ENCODE results near the gene GATA5. TPM values are rescaled to one million over a fixed set of nuclear protein-coding genes. Genes with fewer than 3 reads are reported as not detected.

Gene GATA5
- total and polyA plus RNA-seq, 10 donors = 0.02 to 0.19 (median 0.13) TPM; not detected in 7

DNA sequence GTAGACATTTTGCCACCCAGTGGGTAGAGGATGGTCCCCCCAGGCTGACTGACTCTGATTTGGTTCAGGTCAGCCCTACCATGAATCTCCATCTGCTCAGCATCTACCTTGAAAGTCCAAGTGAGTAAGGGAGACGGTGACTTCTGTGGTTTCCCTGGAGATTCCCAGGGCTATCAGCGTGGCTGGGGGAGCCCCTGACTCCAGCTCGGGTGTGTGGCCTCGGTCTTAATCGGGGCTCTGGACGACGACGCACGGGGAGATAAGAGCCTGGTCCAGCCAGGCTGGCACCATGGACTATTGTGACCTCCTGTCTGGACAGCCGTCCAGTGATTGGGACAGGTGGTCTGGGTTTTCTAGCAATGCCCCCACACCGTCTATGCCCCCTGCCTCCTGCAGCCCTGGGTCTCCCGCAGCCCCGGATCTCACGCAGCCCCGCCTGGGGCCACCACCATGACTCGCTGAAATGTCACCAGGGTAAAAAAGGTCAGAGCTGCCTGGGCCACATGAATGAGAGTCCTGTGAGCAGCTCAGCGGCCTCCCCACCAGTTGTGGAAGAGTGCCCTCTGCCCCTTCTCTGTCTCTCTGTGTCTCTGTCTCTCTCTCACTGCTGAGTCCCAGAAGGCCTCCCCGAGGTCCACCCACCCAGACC lies 47.1 kb upstream of the GATA5 start:
- Histone ChIP-seq H3K36me3 (no peaks in the 10 kb centered on the region), H3K27me3 (replicated peaks in 1 of 7) (peaks cover 0 to 79% (median 39%) of the 10 kb centered on the region in 7 donors), H3K27ac (no peak overlapping the region), H3K9me3 (no peaks in the 10 kb centered on the region), H3K4me3 (no peak overlapping the region), H3K4me1 (peaks cover 0 to 4% (median 0%) of the 10 kb centered on the region in 6 donors)
- TF ChIP-seq POLR2A (IDR thresholded peaks at IDR 0.05) = no peak
- TF ChIP-seq, protein P1, sequence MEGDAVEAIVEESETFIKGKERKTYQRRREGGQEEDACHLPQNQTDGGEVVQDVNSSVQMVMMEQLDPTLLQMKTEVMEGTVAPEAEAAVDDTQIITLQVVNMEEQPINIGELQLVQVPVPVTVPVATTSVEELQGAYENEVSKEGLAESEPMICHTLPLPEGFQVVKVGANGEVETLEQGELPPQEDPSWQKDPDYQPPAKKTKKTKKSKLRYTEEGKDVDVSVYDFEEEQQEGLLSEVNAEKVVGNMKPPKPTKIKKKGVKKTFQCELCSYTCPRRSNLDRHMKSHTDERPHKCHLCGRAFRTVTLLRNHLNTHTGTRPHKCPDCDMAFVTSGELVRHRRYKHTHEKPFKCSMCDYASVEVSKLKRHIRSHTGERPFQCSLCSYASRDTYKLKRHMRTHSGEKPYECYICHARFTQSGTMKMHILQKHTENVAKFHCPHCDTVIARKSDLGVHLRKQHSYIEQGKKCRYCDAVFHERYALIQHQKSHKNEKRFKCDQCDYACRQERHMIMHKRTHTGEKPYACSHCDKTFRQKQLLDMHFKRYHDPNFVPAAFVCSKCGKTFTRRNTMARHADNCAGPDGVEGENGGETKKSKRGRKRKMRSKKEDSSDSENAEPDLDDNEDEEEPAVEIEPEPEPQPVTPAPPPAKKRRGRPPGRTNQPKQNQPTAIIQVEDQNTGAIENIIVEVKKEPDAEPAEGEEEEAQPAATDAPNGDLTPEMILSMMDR (IDR thresholded peaks at IDR 0.05 in 8 of 11, conservative IDR thresholded peaks at IDR 0.05 in 3 of 11) = no peak
- no peak for TF ChIP-seq POLR2AphosphoS5 (IDR thresholded peaks at IDR 0.05)
- 70 to 77% (median 71%) methylated on average over 11 to 18 of the region's 18 CpGs for WGBS, 5 donors
- DNase-seq = no peak
- intact Hi-C loops (cut with DNase I; ENCODE audit: low total_unique reads) = no loop called here

DNA sequence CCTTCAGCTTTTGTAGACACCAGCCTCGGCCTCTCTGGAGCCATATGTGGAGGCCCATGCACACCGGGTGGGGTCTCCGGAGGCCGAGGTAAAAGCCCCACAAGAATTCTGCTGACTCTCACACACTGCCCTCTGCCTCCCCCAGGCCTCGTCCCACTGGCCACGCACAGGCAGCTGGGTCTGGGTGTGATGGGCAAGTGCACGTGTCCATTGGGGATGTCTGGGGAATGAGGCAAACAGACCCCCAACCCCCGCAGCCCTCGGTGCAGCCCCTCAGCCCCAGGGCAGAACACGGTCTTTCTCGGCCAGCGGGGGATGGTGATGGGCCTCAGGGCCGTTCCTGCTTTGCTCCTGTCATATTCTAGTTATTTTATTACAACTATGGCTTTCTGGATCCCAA lies 44.0 kb upstream of the GATA5 start:
- WGBS, 5 donors = 80 to 93% (median 81%) methylated on average over 9 to 13 of the region's 13 CpGs

DNA sequence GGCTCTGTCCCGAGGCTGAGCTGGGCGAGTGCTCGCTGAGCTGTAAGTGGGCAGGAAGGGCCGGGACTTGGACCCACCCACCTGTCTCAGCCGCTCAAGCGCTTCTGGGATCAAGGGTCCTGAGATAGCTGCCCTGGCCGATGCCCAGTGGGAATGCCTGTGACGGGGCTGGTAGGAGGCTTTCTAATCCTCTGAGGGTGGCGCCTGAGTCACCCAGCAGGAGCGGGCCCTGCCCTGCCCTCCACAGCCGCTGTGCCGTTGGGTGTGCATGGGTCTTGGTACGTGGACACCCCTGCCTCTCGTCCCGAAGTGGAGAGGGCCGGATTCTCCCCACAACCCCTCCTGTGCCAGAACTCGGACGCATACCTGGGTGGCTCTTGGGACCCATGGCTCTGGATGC lies 43.1 kb upstream of the GATA5 start:
- TF ChIP-seq POLR2A (IDR thresholded peaks at IDR 0.05) (no peak), POLR2AphosphoS5 (IDR thresholded peaks at IDR 0.05) (no peak)
- TF ChIP-seq, protein P1 (IDR thresholded peaks at IDR 0.05 in 8 of 11, conservative IDR thresholded peaks at IDR 0.05 in 3 of 11) = no peak
- no peak for DNase-seq
- no peaks in the 10 kb centered on the region for H3K36me3 ChIP-seq
- H3K4me3 ChIP-seq = no peak overlapping the region
- no peaks in the 10 kb centered on the region for H3K9me3 ChIP-seq
- H3K27me3 ChIP-seq (replicated peaks in 1 of 7) = peaks cover 0 to 76% (median 35%) of the 10 kb centered on the region in 7 donors
- 80 to 88% (median 83%) methylated on average over 9 to 18 of the region's 18 CpGs for WGBS, 5 donors
- H3K27ac ChIP-seq = no peak overlapping the region
- H3K4me1 ChIP-seq = no peaks in the 10 kb centered on the region
- intact Hi-C loops (cut with DNase I; ENCODE audit: low total_unique reads) = no loop called here

More for the DNA sequence above, 44.0 kb upstream of the GATA5 start:
- Histone ChIP-seq H3K4me3 (no peak overlapping the region), H3K4me1 (peaks cover 0 to 4% (median 0%) of the 10 kb centered on the region in 6 donors), H3K27ac (no peak overlapping the region), H3K27me3 (replicated peaks in 1 of 7) (peaks cover 0 to 76% (median 38%) of the 10 kb centered on the region in 7 donors), H3K9me3 (no peaks in the 10 kb centered on the region), H3K36me3 (no peaks in the 10 kb centered on the region)
- DNase-seq = no peak
- intact Hi-C loops (cut with DNase I; ENCODE audit: low total_unique reads) = no loop called here
- no peak for TF ChIP-seq POLR2AphosphoS5 (IDR thresholded peaks at IDR 0.05)
- TF ChIP-seq POLR2A (IDR thresholded peaks at IDR 0.05) = no peak
- TF ChIP-seq, protein P1 (IDR thresholded peaks at IDR 0.05 in 8 of 11, conservative IDR thresholded peaks at IDR 0.05 in 3 of 11) = no peak

DNA sequence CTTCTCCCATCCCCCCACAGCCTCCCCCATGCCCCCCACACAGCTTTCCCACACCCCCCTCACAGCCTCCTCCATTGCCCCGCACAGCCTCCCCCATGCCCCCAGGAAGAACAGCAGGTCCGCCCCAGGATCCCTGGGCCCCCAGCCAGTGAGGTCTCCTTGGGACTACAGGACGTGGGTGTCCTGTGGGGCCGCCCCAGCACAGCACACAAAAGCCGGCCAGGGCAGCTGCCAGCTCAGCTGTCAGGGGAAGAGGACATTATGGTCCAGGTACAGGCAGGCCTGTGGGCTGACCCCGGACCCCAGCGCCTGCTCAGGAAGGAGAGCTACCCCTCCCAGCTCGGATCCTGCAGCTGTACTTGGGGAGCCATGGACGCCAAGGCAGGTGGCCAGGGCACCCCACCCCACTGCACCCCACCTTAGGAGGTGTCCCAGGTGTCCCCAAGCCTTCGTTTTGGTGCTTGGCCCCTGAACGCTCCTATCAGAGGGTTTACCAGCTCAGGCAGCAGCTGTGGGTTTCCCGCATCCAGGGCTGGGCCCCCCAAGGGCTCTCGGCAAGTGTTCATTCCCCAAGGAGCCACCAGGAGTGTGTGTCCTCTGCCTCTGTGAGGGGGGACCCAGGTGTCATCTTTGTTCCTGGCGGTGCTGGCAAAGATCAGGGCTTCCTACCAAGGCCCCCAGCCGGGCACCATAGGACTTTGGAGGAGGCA lies 42.3 kb upstream of the GATA5 start:
- no peak for TF ChIP-seq POLR2A (IDR thresholded peaks at IDR 0.05)
- no peak for TF ChIP-seq POLR2AphosphoS5 (IDR thresholded peaks at IDR 0.05)
- TF ChIP-seq, protein P1 (IDR thresholded peaks at IDR 0.05 in 8 of 11, conservative IDR thresholded peaks at IDR 0.05 in 3 of 11) = no peak
- DNase-seq = no peak
- Histone ChIP-seq H3K36me3 (no peaks in the 10 kb centered on the region), H3K27me3 (replicated peaks in 1 of 7) (peaks cover 0 to 76% (median 36%) of the 10 kb centered on the region in 7 donors), H3K4me1 (no peaks in the 10 kb centered on the region), H3K27ac (no peak overlapping the region), H3K4me3 (no peak overlapping the region), H3K9me3 (no peaks in the 10 kb centered on the region)
- intact Hi-C loops (cut with DNase I; ENCODE audit: low total_unique reads) = no loop called here
- 76 to 95% (median 80%) methylated on average over 5 to 15 of the region's 15 CpGs for WGBS, 5 donors

Measured in spleen (tissue), 11 donors.